ENCODE results near the gene MSLN. TPM values are rescaled to one million over a fixed set of nuclear protein-coding genes. Genes with fewer than 3 reads are reported as not detected.

The MSLN gene
- polyA plus RNA-seq, 1 donor, result 0.34 TPM

DNA sequence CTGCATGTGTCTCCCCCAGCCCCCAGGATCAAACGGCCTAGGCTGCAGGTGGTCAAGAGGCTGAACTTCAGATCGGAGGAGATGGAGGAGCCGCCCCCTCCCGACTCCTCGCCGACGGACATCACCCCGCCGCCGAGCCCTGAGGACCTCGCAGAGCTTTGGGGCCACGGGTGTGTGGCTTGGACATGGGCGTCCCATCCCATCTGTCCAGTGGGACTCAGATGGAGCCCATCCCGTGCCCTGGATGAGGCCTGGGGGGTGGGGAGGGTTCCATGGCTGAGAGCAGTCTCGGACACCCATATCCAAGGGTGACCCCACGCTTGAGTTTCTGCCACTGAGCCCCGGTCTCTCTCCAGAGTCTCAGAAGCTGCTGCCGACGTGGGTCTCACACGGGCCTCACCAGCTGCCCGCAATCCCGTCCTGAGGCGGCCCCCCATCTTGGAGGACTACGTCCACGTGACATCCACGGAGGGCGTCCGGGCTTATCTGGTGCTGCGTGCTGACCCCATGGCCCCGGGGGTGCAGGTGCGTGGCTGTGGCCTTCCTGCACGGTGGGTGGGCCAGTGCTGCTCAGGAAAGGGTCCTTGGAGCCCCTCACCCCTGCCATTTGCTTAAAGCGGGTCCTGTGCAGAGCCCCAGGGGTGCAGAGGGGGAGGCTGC, 28.8 kb downstream of the MSLN start:
- no peak for DNase-seq (ENCODE audit: low read depth)

GRCh38 chr16:790086-790485, 29.6 kb downstream of the MSLN start:
- DNase-seq (ENCODE audit: low read depth), result no peak

DNA sequence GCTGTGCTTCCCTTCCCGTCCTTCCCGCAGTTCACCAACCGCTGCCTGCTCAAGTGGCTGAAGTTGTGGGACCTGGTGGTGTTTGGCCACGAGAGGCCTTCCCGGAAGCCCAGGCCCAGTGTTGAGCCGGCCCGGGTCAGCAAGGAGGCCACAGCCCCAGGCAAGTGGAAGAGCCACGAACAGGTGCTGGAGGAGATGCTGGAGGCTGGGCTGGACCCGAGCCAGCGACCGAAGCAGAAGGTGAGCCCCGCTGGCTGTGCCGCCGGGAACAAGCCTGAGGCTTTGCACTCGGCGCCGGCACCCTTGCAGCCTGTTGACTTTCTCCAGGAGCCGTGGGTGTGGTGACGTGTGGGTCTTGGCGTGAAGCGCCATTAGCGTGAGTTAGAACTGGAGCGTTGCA, 30.6 kb downstream of the MSLN start:
- no peak for DNase-seq (ENCODE audit: low read depth)

DNA sequence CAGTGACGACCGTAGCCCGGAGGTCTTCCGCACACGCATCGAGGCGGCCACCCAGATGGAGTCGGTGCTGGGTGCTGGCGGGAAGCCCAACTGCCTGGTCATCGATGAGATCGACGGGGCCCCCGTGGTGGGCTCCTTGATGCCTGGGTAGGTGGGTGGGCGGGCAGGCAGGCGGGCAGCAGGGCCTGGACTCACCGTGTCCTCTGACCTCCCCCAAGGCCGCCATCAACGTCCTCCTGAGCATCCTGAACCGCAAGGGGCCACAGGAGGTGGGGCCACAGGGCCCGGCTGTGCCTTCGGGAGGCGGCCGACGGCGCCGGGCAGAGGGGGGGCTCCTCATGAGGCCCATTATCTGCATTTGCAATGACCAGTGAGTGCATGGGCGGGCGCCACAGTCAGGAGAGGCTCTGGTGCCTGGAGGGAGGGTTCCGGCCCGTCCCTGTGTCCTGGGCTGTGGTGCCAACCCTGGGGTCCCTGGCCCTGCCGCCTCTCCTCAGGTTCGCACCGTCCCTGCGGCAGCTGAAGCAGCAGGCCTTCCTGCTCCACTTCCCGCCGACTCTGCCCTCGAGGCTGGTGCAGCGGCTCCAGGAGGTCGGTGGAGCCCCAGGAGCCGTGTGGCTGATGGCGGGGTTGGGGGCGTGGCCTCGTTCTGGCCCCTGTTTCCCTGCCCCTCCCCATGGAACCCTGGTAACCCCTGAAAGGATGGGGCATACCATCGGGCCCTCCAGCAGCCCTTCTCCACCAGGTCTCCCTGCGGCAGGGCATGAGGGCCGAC, 31.9 kb downstream of the MSLN start:
- no peak for DNase-seq (ENCODE audit: low read depth)

DNA sequence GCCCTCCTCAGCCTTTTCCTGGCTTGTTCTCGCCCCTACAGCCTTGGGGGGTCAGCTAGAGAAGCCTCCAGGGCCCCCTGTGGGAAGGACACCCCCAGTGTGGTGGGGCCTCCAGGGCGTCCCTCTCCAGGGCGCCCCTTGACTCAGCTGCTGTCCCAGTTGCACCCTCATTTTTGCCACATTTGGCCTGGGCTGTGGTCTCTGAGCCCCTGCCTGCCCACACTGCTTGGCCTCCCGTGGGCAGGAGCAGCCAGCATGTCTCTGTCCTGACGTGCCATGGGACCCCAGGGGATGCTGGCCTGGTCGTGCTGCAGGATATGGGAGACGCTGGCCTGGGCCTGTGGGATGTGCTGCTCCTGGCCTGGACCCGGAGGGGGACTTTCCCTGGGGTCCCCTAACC, 32.9 kb downstream of the MSLN start:
- no peak for DNase-seq (ENCODE audit: low read depth)

DNA sequence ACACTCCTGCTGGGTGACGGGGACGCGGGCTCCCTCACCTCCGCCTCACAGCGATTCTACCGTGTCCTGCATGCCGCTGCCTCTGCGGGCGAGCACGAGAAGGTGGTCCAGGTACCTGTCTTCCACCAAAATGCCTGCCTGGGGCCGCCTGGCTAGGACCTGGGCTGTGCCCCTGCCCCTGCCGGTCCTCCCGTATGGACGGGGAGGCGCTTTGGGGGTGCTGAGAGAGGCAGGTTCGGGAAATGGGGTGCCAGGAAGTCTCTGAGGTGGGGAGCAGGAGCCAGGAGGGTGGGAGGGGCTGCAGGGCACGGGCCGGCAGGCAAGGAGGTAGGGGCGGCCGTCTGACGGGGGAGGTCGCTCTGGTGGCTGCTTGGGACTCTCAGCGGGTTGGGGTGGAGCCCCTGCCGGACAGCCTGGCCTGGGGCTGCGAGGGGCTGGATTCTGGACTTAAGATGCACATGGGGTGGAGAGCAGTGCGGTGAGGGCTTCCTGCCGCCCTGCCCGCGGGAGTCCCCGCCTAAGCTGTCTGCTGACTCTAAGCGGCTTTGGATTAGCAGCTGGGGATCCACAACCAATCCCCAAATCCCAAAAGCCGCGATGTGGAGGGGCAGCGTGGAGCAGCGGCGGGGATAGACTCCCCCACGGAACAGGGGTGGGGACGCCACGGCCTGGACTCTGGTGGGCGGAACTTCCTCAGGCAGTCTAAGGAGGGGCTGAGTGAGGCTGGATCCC, 33.7 kb downstream of the MSLN start:
- DNase-seq (ENCODE audit: low read depth), result no peak

DNA sequence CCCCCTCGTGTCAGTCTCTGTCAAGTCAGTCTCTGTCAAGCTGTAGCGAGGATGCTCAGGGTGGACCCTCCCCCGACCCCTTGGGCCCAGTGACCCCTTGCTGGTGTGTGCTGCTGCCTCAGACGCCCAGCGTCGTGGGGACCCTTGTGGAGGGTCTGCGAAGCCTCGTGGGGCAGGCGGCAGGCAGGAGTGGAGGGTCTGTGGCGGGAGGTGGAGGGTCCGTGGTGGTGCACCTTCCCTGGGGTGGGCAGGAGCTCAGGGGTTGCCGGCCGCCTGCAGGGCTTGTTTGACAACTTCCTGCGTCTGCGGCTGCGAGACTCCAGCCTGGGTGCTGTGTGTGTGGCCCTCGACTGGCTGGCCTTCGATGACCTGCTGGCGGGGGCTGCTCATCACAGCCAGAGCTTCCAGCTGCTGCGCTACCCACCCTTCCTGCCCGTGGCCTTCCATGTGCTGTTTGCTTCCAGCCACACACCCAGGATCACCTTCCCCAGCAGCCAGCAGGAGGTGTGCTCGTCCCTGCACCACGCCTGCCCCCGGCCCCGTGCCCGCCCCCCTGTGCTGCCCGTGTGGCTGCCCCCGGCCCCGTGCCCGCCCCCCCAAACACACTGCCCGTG, 34.4 kb downstream of the MSLN start:
- no peak for DNase-seq (ENCODE audit: low read depth)

GRCh38 chr16:795580-796229, 35.2 kb downstream of the MSLN start:
- DNase-seq (ENCODE audit: low read depth), result no peak

DNA sequence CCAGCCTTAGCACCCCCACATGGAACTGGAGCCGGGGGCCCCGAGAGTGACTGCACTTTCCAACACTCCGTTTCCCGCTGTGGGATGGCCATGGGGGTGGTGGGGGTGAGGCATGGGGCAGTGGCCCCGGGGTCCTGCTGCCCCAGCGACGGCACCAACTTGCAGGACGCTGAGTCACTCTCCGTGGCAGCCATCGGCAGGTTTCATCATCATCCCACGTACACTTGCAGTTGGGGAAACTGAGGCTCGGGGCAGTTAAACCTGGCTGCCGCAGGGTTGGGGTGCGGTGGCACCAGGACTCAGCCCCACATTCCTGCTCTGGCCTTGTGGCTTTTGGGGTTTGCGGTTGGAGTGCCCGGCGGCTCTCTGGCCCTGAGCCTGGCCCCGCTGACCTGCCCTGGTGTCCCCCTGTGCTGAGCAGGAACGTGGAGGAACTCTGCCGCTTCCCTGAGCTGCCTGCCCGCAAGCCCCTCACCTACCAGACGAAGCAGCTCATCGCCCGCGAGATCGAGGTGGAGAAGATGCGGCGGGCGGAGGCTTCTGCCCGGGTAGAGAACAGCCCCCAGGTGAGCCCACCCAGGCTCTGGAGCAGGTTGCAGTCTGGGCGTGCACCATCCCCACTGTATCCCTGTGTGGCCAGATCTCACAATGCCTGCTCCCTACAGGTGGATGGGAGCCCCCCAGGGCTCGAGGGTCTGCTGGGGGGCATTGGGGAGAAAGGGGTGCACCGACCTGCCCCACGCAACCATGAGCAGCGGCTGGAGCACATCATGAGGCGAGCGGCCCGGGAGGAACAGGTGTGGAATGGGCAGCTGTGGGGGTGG, 36.0 kb downstream of the MSLN start:
- no peak for DNase-seq (ENCODE audit: low read depth)

- DNase-seq (ENCODE audit: low read depth), result no peak
Observed at GRCh38 chr16:797120-797420, 36.5 kb downstream of the MSLN start.

DNA sequence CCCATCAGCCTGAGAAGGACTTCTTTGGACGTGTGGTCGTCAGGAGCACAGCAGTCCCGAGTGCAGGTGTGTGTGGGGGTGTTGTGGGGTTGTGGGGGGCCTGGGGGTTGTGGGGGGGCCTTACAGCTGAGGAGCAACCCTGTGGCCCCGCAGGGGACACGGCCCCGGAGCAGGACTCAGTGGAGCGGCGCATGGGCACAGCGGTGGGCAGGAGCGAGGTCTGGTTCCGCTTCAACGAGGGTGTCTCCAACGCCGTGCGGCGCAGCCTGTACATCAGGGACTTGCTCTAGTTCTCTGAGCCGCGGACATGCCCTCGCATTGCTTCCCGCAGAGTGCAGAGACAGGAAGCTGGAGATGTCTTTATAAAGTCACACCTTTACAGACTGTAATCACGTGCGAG, 37.2 kb downstream of the MSLN start:
- DNase-seq (ENCODE audit: low read depth), result no peak

DNA sequence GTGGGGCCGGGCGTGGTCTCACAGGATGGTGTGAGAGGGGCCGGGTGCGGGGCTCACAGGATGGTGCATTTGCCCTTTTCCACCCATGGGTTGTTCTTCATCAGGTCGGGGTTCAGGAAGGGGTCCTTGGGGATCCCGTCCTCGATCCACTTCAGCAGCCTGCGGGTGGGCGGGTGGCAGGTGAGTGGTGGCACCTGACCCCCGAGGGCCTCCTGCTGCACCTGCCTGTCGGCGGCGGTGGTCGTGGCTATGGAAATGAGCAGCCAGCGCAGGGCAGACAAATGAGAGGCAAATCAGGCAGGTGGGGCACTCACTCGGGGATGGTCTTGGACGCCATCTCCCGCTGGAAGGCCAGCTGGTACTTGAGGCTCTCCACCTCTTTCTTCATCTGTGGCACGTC, 38.1 kb downstream of the MSLN start:
- no peak for DNase-seq (ENCODE audit: low read depth)

DNA sequence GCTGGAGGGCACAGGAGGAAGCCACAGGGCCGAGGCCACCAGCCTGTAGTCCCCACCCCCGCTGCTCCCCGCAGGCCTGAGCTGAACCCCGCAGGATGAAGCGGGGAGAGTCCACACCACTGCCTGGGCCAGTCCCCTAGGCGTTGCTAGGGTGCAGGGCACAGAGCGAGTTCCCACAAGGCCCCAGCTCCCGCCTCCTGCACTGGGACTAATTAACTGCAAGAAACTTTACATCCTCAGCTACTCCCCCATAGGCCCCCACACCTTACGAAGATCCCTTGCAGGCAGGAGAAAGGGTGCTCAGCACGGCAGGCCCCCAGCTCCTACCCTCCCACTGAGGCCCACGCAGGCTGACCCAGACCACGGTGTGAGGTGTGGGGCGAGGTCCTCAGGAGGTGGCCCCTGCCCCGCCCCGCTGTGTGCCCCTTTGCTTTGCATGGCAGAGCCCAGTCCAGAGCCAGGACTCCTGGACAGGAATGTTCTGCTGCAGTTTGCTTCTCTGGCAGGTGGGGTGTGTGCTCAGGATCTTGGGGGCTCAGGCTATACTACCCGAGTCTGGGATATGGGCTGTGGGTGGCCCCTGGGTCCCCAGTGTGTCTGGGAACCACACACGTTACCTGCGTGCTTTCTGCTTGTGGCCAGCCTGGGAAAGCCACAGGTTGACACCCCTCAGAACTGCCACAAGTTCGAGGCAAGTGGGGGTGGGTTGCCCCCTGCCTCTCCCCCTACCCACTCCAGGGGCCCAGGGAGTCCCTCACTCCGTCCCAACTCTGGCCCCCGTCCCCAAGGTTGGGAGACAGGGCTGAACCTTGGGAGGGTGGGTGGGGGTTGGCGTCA, 38.8 kb downstream of the MSLN start:
- DNase-seq (ENCODE audit: low read depth), result no peak

- DNase-seq (ENCODE audit: low read depth), result no peak
Observed at GRCh38 chr16:799948-800833, 39.7 kb downstream of the MSLN start, which contains the start of gene GNG13. Gene GNG13, minus strand, starts transcription at chr16:800734. Its CDS starts 1,657 bp downstream, at chr16:799077.

DNA sequence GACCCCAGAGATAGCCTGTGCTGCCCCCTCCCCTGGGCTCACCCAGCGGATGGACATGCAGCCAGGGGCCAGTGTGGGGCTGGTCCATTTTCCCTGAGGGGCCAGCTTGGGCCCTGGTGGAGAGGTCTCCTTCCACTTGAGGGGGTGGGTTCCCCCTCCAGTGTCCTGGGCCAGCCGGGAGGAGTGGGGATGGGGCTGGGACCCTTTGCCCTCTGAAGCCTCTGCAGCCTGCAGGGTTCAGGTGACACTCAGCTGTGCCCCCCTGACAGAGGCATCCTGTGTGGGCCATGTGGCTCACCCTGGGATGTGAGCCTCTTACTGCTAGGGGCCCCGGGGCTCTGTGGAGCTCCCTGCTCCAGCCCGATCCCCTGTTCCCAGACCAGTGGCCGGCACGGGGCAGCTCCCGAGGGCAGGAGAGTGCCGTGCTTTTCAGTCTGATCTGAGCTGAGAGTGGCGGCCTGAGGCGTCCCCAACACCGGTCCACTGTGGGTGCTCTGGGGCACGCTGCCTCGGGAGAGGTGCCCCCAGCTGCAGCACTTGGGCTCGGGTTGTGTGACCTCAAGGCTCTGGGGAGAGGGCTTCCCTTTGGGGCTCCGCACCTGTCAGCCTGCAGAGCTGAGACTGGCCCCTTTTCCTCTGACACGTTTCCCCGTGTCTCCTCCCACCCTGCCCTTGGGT, 40.4 kb downstream of the MSLN start:
- no peak for DNase-seq (ENCODE audit: low read depth)

- no peak for DNase-seq (ENCODE audit: low read depth)
Observed at GRCh38 chr16:801584-802363, 41.2 kb downstream of the MSLN start.

DNA sequence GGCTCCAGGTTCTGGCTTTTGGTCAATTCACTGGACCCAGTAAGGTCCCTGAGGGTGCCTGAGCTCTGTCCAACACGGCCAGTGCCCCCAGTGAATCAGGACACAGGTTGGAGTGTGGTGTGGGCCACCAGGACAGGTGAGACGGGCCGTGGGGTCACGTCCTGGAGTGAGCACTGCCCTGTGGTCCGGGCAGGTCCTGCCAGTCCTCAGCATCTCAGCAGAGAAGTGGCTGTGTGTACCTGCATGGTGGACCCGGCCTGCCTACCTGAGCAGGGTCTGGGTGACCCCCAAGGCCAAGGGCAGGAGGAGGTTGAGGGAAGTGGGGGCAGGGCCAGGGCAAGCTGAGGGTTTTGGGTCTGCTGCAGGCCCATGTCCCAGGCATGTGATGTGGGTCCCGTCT, 41.9 kb downstream of the MSLN start:
- DNase-seq (ENCODE audit: low read depth), result no peak

Measured in forelimb muscle (tissue), 1 donor.